Astrocyte of the cerebellum (primary cell): ENCODE measurements around the gene OR8K1.

Source experiments
- DNase-seq: peaks from one replicate; pipeline ENCODE4 v3.0.0-alpha.2; 2011; ENCODE audit warnings: low read depth
- H3K4me3 ChIP-seq: 2 replicates; pipeline ENCODE4 v1.5.1; 2011; ENCODE audit warnings: mild to moderate bottlenecking, low read depth, low read length, moderate library complexity
- CTCF ChIP-seq: IDR thresholded peaks from 2 replicates; pipeline ENCODE4 v1.5.1; 2012; ENCODE audit warnings: low read length, low read depth, moderate library complexity, mild to moderate bottlenecking; ENCODE audit errors: missing control alignments
- in situ Hi-C: cut with HindIII; loops from 2 replicates; pipeline ENCODE4 v1.10.0; 2017; ENCODE audit warnings: low sequenced_read_pairs

OR8K1 gene

GRCh38 chr11:56340289-56340688 lies 5.5 kb upstream of the OR8K1 start:
- no peak overlapping the region for H3K4me3 ChIP-seq
- TF ChIP-seq CTCF = no peak
- in situ Hi-C loops = no loop called here
- DNase-seq = no peak

- DNase-seq = no peak
- no peak for TF ChIP-seq CTCF
- in situ Hi-C loops = no loop called here
- no peak within 1 kb of the TSS for H3K4me3 ChIP-seq
Observed at GRCh38 chr11:56353991-56354390, 8.2 kb downstream of the OR8K1 start, which contains the start of gene OR8J1. OR8J1 (plus strand) TSS chr11:56354291; CDS start chr11:56360247, 5,956 bp downstream.

- no peak for TF ChIP-seq CTCF
- in situ Hi-C loops = no loop called here
- no peak within 1 kb of the TSS for H3K4me3 ChIP-seq
- no peak for DNase-seq
Observed at GRCh38 chr11:56375324-56375723, 29.5 kb downstream of the OR8K1 start, which contains the start of gene OR8U1. OR8U1 (plus strand) TSS chr11:56375624; CDS start chr11:56375624, 0 bp downstream.

GRCh38 chr11:56380120-56380519 lies 34.3 kb downstream of the OR8K1 start:
- in situ Hi-C loops = no loop called here
- H3K4me3 ChIP-seq = no peak overlapping the region
- no peak for TF ChIP-seq CTCF
- no peak for DNase-seq

- DNase-seq = no peak
- no peak overlapping the region for H3K4me3 ChIP-seq
- no peak for TF ChIP-seq CTCF
- in situ Hi-C loops = no loop called here
Observed at GRCh38 chr11:56394381-56394780, 48.5 kb downstream of the OR8K1 start.

GRCh38 chr11:56396047-56396446 lies 50.2 kb downstream of the OR8K1 start:
- in situ Hi-C loops = no loop called here

More at GRCh38 chr11:56396047-56396446, 50.2 kb downstream of the OR8K1 start:
- no peak for TF ChIP-seq CTCF
- H3K4me3 ChIP-seq = no peak overlapping the region
- no peak for DNase-seq
